Naive thymus-derived CD4-positive, alpha-beta T cell (primary cell): ENCODE data around the gene STK24. TPM values are rescaled to one million over a fixed set of nuclear protein-coding genes. Genes with fewer than 3 reads are reported as not detected.

ENCODE experiments used
- ATAC-seq: fragments of 150-1000 bp; cut with Tn5 transposase; 2 replicates; pipeline ENCODE4 v1.10.0; 2021; ENCODE audit warnings: mild to moderate bottlenecking, moderate library complexity
- CTCF ChIA-PET: fragments of 350-600 bp; sonication (Branson Sonifier 250); formaldehyde crosslinking; loops from one replicate; lab custom pipeline; 2021; ENCODE audit warnings: antibody characterized with exemption; lab: Charles Lee
- POLR2A ChIA-PET: fragments of 350-600 bp; sonication (Branson Sonifier 250); formaldehyde crosslinking; loops from one replicate; lab custom pipeline; 2021; ENCODE audit warnings: antibody characterized with exemption, inconsistent platforms; lab: Charles Lee
- DNase-seq, 9 donors: peaks; one replicate each; pipeline versions ENCODE4 v3.0.0 to v3.0.0-alpha.2; 2020 to 2022; ENCODE audit warnings: mixed read lengths in 1 of 9
- H3K27ac ChIP-seq: one replicate; pipeline ENCODE4 v1.7.0; 2013; ENCODE audit warnings: mild to moderate bottlenecking, low read depth, low read length, moderate library complexity
- H3K27me3 ChIP-seq, 2 donors: one replicate each; pipeline ENCODE4 v1.7.0; 2013; ENCODE audit warnings: low read length in 2 of 2, mild to moderate bottlenecking in 2 of 2, moderate library complexity in 2 of 2; ENCODE audit not compliant: control insufficient read depth in 2 of 2, insufficient read depth in 2 of 2
- H3K36me3 ChIP-seq, 3 experiments: 1 replicate in 2 of 3; 2 replicates in 1 of 3; pipeline ENCODE4 v1.7.0; 2013; ENCODE audit warnings: low read length in 3 of 3, mild to moderate bottlenecking in 3 of 3, moderate library complexity in 1 of 3; ENCODE audit not compliant: insufficient read depth in 3 of 3, control insufficient read depth in 2 of 3
- H3K4me1 ChIP-seq, 2 donors: one replicate each; pipeline ENCODE4 v1.7.0; 2013; ENCODE audit warnings: low read length in 2 of 2, mild to moderate bottlenecking in 2 of 2, moderate library complexity in 1 of 2; ENCODE audit not compliant: control insufficient read depth in 2 of 2, insufficient read depth in 2 of 2
- H3K4me3 ChIP-seq: 2 replicates; pipeline ENCODE4 v1.7.0; 2013; ENCODE audit warnings: mild to moderate bottlenecking, low read length
- H3K9me3 ChIP-seq, 3 experiments: 1 replicate in 2 of 3; 2 replicates in 1 of 3; pipeline ENCODE4 v1.7.0; 2013; ENCODE audit warnings: low read length in 3 of 3; ENCODE audit not compliant: control insufficient read depth in 2 of 3
- H3K27ac Mint-ChIP-seq, 9 donors: one replicate each; pipeline ENCODE4 v1.8.0; 2020 to 2022; ENCODE audit warnings: mixed read lengths in 9 of 9, mild to moderate bottlenecking in 8 of 9, moderate library complexity in 5 of 9, inconsistent platforms in 2 of 9
- H3K27me3 Mint-ChIP-seq, 5 donors: one replicate each; pipeline ENCODE4 v1.8.0; 2021 to 2022; ENCODE audit warnings: mixed read lengths in 5 of 5, mild to moderate bottlenecking in 1 of 5
- H3K36me3 Mint-ChIP-seq, 5 donors: one replicate each; pipeline ENCODE4 v1.8.0; 2020 to 2022; ENCODE audit warnings: mixed read lengths in 5 of 5, mild to moderate bottlenecking in 3 of 5, inconsistent platforms in 1 of 5
- H3K4me1 Mint-ChIP-seq, 7 donors: one replicate each; pipeline ENCODE4 v1.8.0; 2020 to 2022; ENCODE audit warnings: mixed read lengths in 7 of 7, mild to moderate bottlenecking in 3 of 7, inconsistent platforms in 1 of 7
- H3K4me3 Mint-ChIP-seq, 10 donors: one replicate each; pipeline ENCODE4 v1.8.0; 2020 to 2022; ENCODE audit warnings: mild to moderate bottlenecking in 10 of 10, mixed read lengths in 10 of 10, moderate library complexity in 6 of 10, inconsistent platforms in 2 of 10
- H3K9me3 Mint-ChIP-seq, 11 donors: one replicate each; pipeline ENCODE4 v1.8.0; 2020 to 2022; ENCODE audit warnings: mixed read lengths in 11 of 11, mild to moderate bottlenecking in 4 of 11, inconsistent platforms in 1 of 11, moderate library complexity in 1 of 11
- intact Hi-C, 2 donors: fragments of 100-400 bp; cut with micrococcal nuclease; formaldehyde crosslinking; loops; one replicate each; pipeline ENCODE4 v1.15.1; 2023
- polyA plus RNA-seq, 2 donors: library from polyadenylated mRNA; unstranded; fragments of 300-500 nt; fragmentation: Illumina TruSeq; gene quantifications; one replicate each; pipeline ENCODE4 v1.2.3, GENCODE V29; 2021
- total RNA-seq, 6 experiments: library from RNA in 5 of 6; stranded (reverse) in 5 of 6; gene quantifications; 1 replicate in 5 of 6; 2 replicates in 1 of 6; pipeline ENCODE4 v1.2.3 and lab custom pipeline; 2021 to 2026

Gene STK24
- total and polyA plus RNA-seq, 7 experiments from 2014 or later: 29.8 to 148 (median 94.4) TPM

- Histone ChIP-seq H3K27me3 (no peaks in the 10 kb centered on the region), H3K9me3 (no peaks in the 10 kb centered on the region), H3K4me1 (peaks cover 48 to 59% of the 10 kb centered on the region in 2 donors), H3K36me3 (no peaks in the 10 kb centered on the region), H3K4me3 (no peak overlapping the region), H3K27ac (no peak overlapping the region)
- Mint-ChIP-seq H3K9me3 (no peaks in the 10 kb centered on the region), H3K27ac (peak overlapping the region; percentile 33 to 86 (median 75)), H3K27me3 (no peaks in the 10 kb centered on the region), H3K36me3 (peaks cover 0 to 9% (median 1%) of the 10 kb centered on the region in 5 donors), H3K4me3 (peak overlapping the region in 8 of 10 donors; percentile 13 to 53 (median 40)), H3K4me1 (peaks cover 64 to 96% (median 91%) of the 10 kb centered on the region in 7 donors)
- ChIA-PET POLR2A (no interaction called here), CTCF (no interaction called here)
- DNase-seq (no peak), ATAC-seq (no peak)
- intact Hi-C loops: loop anchor here in 1 of 2 donors (2.0 kb wide), 1 partner anchor 15 kb away; no protein-coding TSS in a partner anchor
Measured at GRCh38 chr13:98523455-98524102, 53.3 kb downstream of the STK24 start.

GRCh38 chr13:98522371-98522770, 54.5 kb downstream of the STK24 start:
- Histone ChIP-seq H3K4me3 (no peak overlapping the region), H3K4me1 (peaks cover 54 to 59% of the 10 kb centered on the region in 2 donors), H3K36me3 (no peaks in the 10 kb centered on the region), H3K27me3 (no peaks in the 10 kb centered on the region), H3K27ac (peak overlapping the region; percentile 18), H3K9me3 (no peaks in the 10 kb centered on the region)
- no peaks in the 10 kb centered on the region for H3K27me3 Mint-ChIP-seq
- POLR2A ChIA-PET: interaction anchor here (0.8 to 1.4 kb wide), 2 partner anchors 9 to 13 kb away, joined by 3 to 4 read pairs; no protein-coding TSS in a partner anchor
- peaks cover 64 to 99% (median 95%) of the 10 kb centered on the region in 7 donors for H3K4me1 Mint-ChIP-seq
- ATAC-seq (no peak), DNase-seq (no peak)
- peak overlapping the region in 3 of 10 donors; percentile 10 to 57 (median 22) for H3K4me3 Mint-ChIP-seq
- CTCF ChIA-PET: no interaction called here
- H3K9me3 Mint-ChIP-seq: no peaks in the 10 kb centered on the region
- intact Hi-C loops: loop anchor here in 1 of 2 donors (2.0 kb wide), 1 partner anchor 14 kb away; no protein-coding TSS in a partner anchor
- peak overlapping the region; percentile 34 to 82 (median 60) for H3K27ac Mint-ChIP-seq
- peaks cover 0 to 14% (median 6%) of the 10 kb centered on the region in 5 donors for H3K36me3 Mint-ChIP-seq

- Mint-ChIP-seq H3K9me3 (no peaks in the 10 kb centered on the region), H3K27me3 (no peaks in the 10 kb centered on the region), H3K4me3 (peak overlapping the region in 5 of 10 donors; percentile 11 to 57 (median 22)), H3K4me1 (peaks cover 57 to 97% (median 90%) of the 10 kb centered on the region in 7 donors), H3K27ac (peak overlapping the region in 8 of 9 donors; percentile 14 to 78 (median 59)), H3K36me3 (peaks cover 0 to 14% (median 7%) of the 10 kb centered on the region in 5 donors)
- H3K4me3 ChIP-seq: no peak overlapping the region
- H3K4me1 ChIP-seq: peaks cover 47 to 52% of the 10 kb centered on the region in 2 donors
- ChIA-PET CTCF (no interaction called here), POLR2A (interaction anchor here (0.8 to 1.4 kb wide), 2 partner anchors 10 to 12 kb away, joined by 3 to 4 read pairs; no protein-coding TSS in a partner anchor)
- no peaks in the 10 kb centered on the region for H3K9me3 ChIP-seq
- H3K27me3 ChIP-seq: no peaks in the 10 kb centered on the region
- ATAC-seq (no peak), DNase-seq (no peak)
- intact Hi-C loops: loop anchor here in 1 of 2 donors (2.0 kb wide), 2 partner anchors 13 to 41 kb away; no protein-coding TSS in a partner anchor
- H3K27ac ChIP-seq: no peak overlapping the region
- peaks cover 0 to 2% (median 0%) of the 10 kb centered on the region in 3 experiments for H3K36me3 ChIP-seq
Measured at GRCh38 chr13:98521461-98522247, 55.3 kb downstream of the STK24 start.

GRCh38 chr13:98520674-98521449, 56.0 kb downstream of the STK24 start:
- H3K36me3 ChIP-seq: peaks cover 0 to 10% (median 0%) of the 10 kb centered on the region in 3 experiments
- no peaks in the 10 kb centered on the region for H3K9me3 ChIP-seq
- ChIA-PET POLR2A (no interaction called here), CTCF (no interaction called here)
- peaks cover 50 to 97% (median 90%) of the 10 kb centered on the region in 7 donors for H3K4me1 Mint-ChIP-seq
- DNase-seq (no peak), ATAC-seq (no peak)
- H3K9me3 Mint-ChIP-seq: no peaks in the 10 kb centered on the region
- peak overlapping the region in 3 of 10 donors; percentile 11 to 57 (median 44) for H3K4me3 Mint-ChIP-seq
- peaks cover 0 to 14% (median 7%) of the 10 kb centered on the region in 5 donors for H3K36me3 Mint-ChIP-seq
- H3K4me3 ChIP-seq: no peak overlapping the region
- no peak overlapping the region for H3K27ac ChIP-seq
- no peaks in the 10 kb centered on the region for H3K27me3 Mint-ChIP-seq
- H3K27me3 ChIP-seq: no peaks in the 10 kb centered on the region
- peaks cover 39 to 53% of the 10 kb centered on the region in 2 donors for H3K4me1 ChIP-seq
- H3K27ac Mint-ChIP-seq: peak overlapping the region in 7 of 9 donors; percentile 7 to 88 (median 64)
- intact Hi-C loops: loop anchor here in 1 of 2 donors (2.0 kb wide), 1 partner anchor 42 kb away; no protein-coding TSS in a partner anchor

GRCh38 chr13:98519976-98520375, 56.9 kb downstream of the STK24 start:
- POLR2A ChIA-PET: interaction anchor here (0.8 kb wide), 1 partner anchor 17 kb away, joined by 3 read pairs; no protein-coding TSS in a partner anchor
- Mint-ChIP-seq H3K27me3 (no peaks in the 10 kb centered on the region), H3K27ac (peak overlapping the region in 7 of 9 donors; percentile 13 to 88 (median 47)), H3K4me3 (peak overlapping the region in 4 of 10 donors; percentile 11 to 48 (median 42)), H3K36me3 (peaks cover 0 to 17% (median 7%) of the 10 kb centered on the region in 5 donors), H3K9me3 (no peaks in the 10 kb centered on the region), H3K4me1 (peaks cover 51 to 97% (median 91%) of the 10 kb centered on the region in 7 donors)
- no peak for DNase-seq
- H3K27ac ChIP-seq: no peak overlapping the region
- CTCF ChIA-PET: interaction anchor here (1.0 kb wide), 1 partner anchor 133 kb away, joined by 4 read pairs; no protein-coding TSS in a partner anchor
- peaks cover 0 to 13% (median 0%) of the 10 kb centered on the region in 3 experiments for H3K36me3 ChIP-seq
- no peak for ATAC-seq
- H3K4me3 ChIP-seq: no peak overlapping the region
- no peaks in the 10 kb centered on the region for H3K27me3 ChIP-seq
- no peaks in the 10 kb centered on the region for H3K9me3 ChIP-seq
- peaks cover 42 to 50% of the 10 kb centered on the region in 2 donors for H3K4me1 ChIP-seq
- intact Hi-C loops: loop anchor here in 1 of 2 donors (2.0 kb wide), 2 partner anchors 13 to 43 kb away; no protein-coding TSS in a partner anchor
